Subcutaneous adipose tissue (tissue), 4 donors: Measurements from ENCODE around the gene GLI3. TPM values are rescaled to one million over a fixed set of nuclear protein-coding genes. Genes with fewer than 3 reads are reported as not detected.

Experiments used
- CTCF ChIP-seq: fragments of 450-650 bp; IDR thresholded peaks from one replicate; pipeline ENCODE4 v1.5.1; 2016; ENCODE audit warnings: low read depth, mild to moderate bottlenecking, control low read depth, antibody characterized with exemption, moderate library complexity
- total RNA-seq, 4 donors: library from RNA; depleted of rRNA; stranded (reverse); fragments of >200 nt; gene quantifications; one replicate each; pipeline ENCODE4 v1.1.0, GENCODE V29; 2016

GLI3 gene
- total RNA-seq, 4 donors from 2014 or later = 11.6 to 16.8 (median 16.3) TPM

DNA sequence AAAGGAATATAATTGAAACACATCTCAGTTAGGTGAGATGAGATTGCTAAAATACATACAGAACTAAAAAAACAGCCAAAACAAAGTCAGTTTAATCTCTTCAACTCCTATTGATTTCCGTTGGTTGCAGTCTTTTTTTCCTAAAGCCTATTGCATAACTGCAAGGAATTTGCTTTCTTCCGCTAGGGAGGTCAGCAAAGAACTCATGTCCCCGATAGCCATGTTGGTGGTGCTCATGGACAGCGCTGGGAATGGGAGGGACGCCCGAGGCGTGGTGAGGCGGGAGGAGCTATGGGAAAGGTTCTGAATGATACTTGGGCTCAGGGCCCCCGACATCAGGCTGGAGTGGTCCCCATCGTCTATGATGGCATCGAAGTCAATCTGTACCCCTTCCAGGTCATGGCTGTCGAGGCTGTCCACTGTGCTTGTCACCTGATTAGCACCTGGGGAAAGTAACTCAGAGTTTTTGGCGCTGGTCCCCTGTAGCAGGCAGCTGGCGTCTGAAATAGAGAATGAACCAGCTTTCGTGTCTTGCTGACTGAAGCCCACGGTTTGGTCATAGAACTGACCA is 272.7 kb downstream of the GLI3 start:
- TF ChIP-seq CTCF = no peak

DNA sequence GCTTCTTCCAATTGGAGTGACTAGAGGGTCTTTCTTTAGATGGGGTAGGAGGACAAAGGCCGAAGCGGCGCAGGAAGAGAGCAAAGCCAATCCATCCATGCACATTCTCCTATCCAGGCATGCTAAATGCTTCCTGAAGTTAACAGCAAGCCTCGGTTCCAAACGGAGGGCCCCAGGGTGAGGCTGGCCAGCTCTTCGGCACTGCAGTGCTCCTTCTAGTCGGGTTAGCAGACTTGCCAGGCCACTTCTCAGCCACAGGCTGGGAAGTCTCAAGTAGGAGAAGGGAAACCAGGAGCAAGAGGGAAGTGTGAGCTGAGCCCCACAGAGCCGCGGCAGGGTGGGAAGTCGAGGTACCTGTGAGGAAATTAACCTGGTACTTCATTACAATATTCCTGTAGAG is 280.3 kb downstream of the GLI3 start:
- no peak for TF ChIP-seq CTCF

DNA sequence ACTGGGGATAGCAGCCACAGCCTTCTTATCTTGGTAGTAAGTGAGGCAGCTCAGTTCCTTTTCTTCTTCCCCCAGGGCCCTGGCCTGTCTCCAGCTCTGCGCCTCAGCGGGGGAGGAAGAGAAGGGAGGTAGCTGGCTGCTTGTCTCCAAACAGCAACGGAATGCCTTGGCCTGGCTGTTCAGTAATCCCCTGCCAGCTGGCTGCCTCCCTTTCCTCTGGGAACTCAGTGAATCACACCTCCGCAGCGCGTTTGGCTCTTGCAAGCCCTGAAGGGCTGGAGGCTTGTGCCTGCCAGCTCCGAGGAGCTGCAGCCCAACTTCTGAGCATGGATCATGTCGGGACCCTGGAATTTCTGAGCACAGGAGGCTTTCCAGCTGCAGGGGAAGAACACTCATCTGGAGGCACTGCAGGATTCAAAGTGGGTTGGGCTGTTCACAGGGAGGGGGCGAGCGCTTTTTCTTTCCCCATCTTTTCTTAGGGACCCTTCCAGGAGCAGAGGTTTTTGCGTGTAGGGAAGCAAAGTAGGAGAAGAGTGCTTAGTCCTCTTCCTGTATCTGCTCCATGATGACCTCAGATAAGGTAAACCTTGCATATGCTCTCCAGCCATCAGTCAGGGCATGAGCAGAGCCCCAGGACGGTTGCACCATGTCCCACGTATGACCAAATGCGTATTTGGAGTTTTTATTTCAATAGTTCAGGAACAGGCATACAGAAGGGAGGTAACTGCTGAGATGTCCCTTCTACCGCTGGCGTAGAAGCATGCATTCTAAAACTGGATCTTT is 280.9 kb downstream of the GLI3 start:
- TF ChIP-seq CTCF = no peak

GRCh38 chr7:41955451-41955850 is 281.6 kb downstream of the GLI3 start:
- no peak for TF ChIP-seq CTCF

- no peak for TF ChIP-seq CTCF
Measured at GRCh38 chr7:41954976-41955375, 282.0 kb downstream of the GLI3 start.

GRCh38 chr7:41948503-41948902 is 288.5 kb downstream of the GLI3 start:
- TF ChIP-seq CTCF = no peak

GRCh38 chr7:41943094-41943577 is 293.9 kb downstream of the GLI3 start:
- TF ChIP-seq CTCF = no peak
